Left lobe of liver (tissue), 2 donors: Measurements from ENCODE around the gene KSR1. TPM values are rescaled to one million over a fixed set of nuclear protein-coding genes. Genes with fewer than 3 reads are reported as not detected.
A peak's percentile ranks its signal among the peaks of the same experiment; 100 is the strongest.

ENCODE experiments used
- ATAC-seq: fragments of 200-7000 bp; cut with Tn5 transposase; one replicate; pipeline ENCODE4 v1.9.1; 2020; ENCODE audit warnings: mild to moderate bottlenecking, moderate library complexity
- DNase-seq: peaks from one replicate; pipeline ENCODE4 v3.0.0-alpha.2; 2020; ENCODE audit warnings: low spot score
- total RNA-seq: library from RNA; stranded (reverse); gene quantifications from one replicate; pipeline ENCODE4 v1.2.1, GENCODE V29; 2021
- donor health status: DM: no; HTN: no; CAD: no; lungs with moderate emphysema.
- donor health status: DM: no; HTN: yes; CAD: no.

The KSR1 gene
- total RNA-seq, 1 donor from 2014 or later, result 11.4 TPM

GRCh38 chr17:27563532-27563931 lies 107.3 kb downstream of the KSR1 start:
- DNase-seq (no peak), ATAC-seq (no peak)

- ATAC-seq (no peak), DNase-seq (no peak)
Measured at GRCh38 chr17:27564463-27564862, 108.2 kb downstream of the KSR1 start.

- ATAC-seq (no peak), DNase-seq (no peak)
Measured at GRCh38 chr17:27565874-27566670, 109.8 kb downstream of the KSR1 start.

- DNase-seq, result no peak
- peak; percentile 21 for ATAC-seq
Measured at GRCh38 chr17:27566671-27567562, 110.7 kb downstream of the KSR1 start.

GRCh38 chr17:27567563-27567859 lies 111.3 kb downstream of the KSR1 start:
- DNase-seq (no peak), ATAC-seq (no peak)

GRCh38 chr17:27568216-27568615 lies 112.0 kb downstream of the KSR1 start:
- ATAC-seq, result no peak
- DNase-seq, result no peak

GRCh38 chr17:27568811-27569210 lies 112.6 kb downstream of the KSR1 start:
- no peak for ATAC-seq
- DNase-seq, result no peak

GRCh38 chr17:27569257-27569722 lies 113.0 kb downstream of the KSR1 start:
- peak; percentile 52 for ATAC-seq

GRCh38 chr17:27569884-27570577 lies 113.8 kb downstream of the KSR1 start:
- DNase-seq, result no peak
- ATAC-seq, result no peak

More at GRCh38 chr17:27569257-27569722, 113.0 kb downstream of the KSR1 start:
- DNase-seq, result no peak

- no peak for DNase-seq
- ATAC-seq, result no peak
Measured at GRCh38 chr17:27570578-27570914, 114.3 kb downstream of the KSR1 start.

GRCh38 chr17:27571563-27572352 lies 115.5 kb downstream of the KSR1 start:
- DNase-seq, result no peak
- ATAC-seq, result no peak

GRCh38 chr17:27572665-27573064 lies 116.4 kb downstream of the KSR1 start:
- ATAC-seq (no peak), DNase-seq (no peak)

- ATAC-seq, result no peak
- no peak for DNase-seq
Measured at GRCh38 chr17:27573548-27573947, 117.3 kb downstream of the KSR1 start.

GRCh38 chr17:27573971-27574525 lies 117.8 kb downstream of the KSR1 start:
- ATAC-seq (no peak), DNase-seq (no peak)

- DNase-seq (no peak), ATAC-seq (no peak)
Measured at GRCh38 chr17:27575096-27575911, 119.1 kb downstream of the KSR1 start.

- DNase-seq (no peak), ATAC-seq (no peak)
Measured at GRCh38 chr17:27575912-27576252, 119.6 kb downstream of the KSR1 start.

- DNase-seq, result no peak
- no peak for ATAC-seq
Measured at GRCh38 chr17:27576477-27577083, 120.3 kb downstream of the KSR1 start.

GRCh38 chr17:27577121-27577761 lies 121.0 kb downstream of the KSR1 start:
- ATAC-seq (peak; percentile 25), DNase-seq (no peak)
